Measurements from ENCODE around the gene CNTN2. TPM values are rescaled to one million over a fixed set of nuclear protein-coding genes. Genes with fewer than 3 reads are reported as not detected.

The CNTN2 gene
- total and polyA plus RNA-seq, 2 experiments from 2014 or later = 9.7 TPM; not detected in 1

- Histone ChIP-seq H4K20me1 (ENCODE audit: insufficient read depth, poor library complexity, severe bottlenecking) (no peaks in the 10 kb centered on the region), H3K27me3 (peaks cover 27% of the 10 kb centered on the region), H3K79me2 (no peaks in the 10 kb centered on the region), H3K4me1 (ENCODE audit: insufficient read depth) (no peaks in the 10 kb centered on the region), H2AFZ (no peak overlapping the region), H3K27ac (no peak overlapping the region), H3K9me3 (ENCODE audit: low read depth) (no peaks in the 10 kb centered on the region), H3K4me2 (no peak overlapping the region), H3K9me2 (replicated peaks; ENCODE audit: insufficient read depth) (no peaks in the 10 kb centered on the region), H3K4me3 (no peak overlapping the region), H3K36me3 (replicated peaks; ENCODE audit: insufficient read depth, low read depth) (no peaks in the 10 kb centered on the region)
- WGBS (ENCODE audit: low lambda C conversion rate, missing lambda C conversion rate) = 88% methylated on average over 9 of the region's 9 CpGs
- DNase-seq (ENCODE audit: low spot score) = no peak
- TF ChIP-seq EZH2 (IDR thresholded peaks at IDR 0.05; ENCODE audit: borderline replicate concordance) (no peak), CTCF (IDR thresholded peaks at IDR 0.05; ENCODE audit: poor library complexity) (no peak), EZH2phosphoT487 (IDR thresholded peaks at IDR 0.05; ENCODE audit: low read depth, severe bottlenecking, unreplicated experiment) (no peak)
Measured at GRCh38 chr1:205037539-205037938, 5.5 kb upstream of the CNTN2 start.

GRCh38 chr1:205038132-205038786 is 4.8 kb upstream of the CNTN2 start:
- WGBS (ENCODE audit: low lambda C conversion rate, missing lambda C conversion rate) = 83% methylated on average over 6 of the region's 6 CpGs
- Histone ChIP-seq H3K9me3 (ENCODE audit: low read depth) (no peaks in the 10 kb centered on the region), H3K4me3 (no peak overlapping the region), H4K20me1 (ENCODE audit: insufficient read depth, poor library complexity, severe bottlenecking) (no peaks in the 10 kb centered on the region), H3K27me3 (peaks cover 31% of the 10 kb centered on the region), H3K9me2 (replicated peaks; ENCODE audit: insufficient read depth) (no peaks in the 10 kb centered on the region), H3K27ac (no peak overlapping the region), H2AFZ (no peak overlapping the region), H3K79me2 (no peaks in the 10 kb centered on the region), H3K4me2 (no peak overlapping the region), H3K4me1 (ENCODE audit: insufficient read depth) (no peaks in the 10 kb centered on the region), H3K36me3 (replicated peaks; ENCODE audit: insufficient read depth, low read depth) (no peaks in the 10 kb centered on the region)
- DNase-seq (ENCODE audit: low spot score) = no peak
- TF ChIP-seq EZH2phosphoT487 (IDR thresholded peaks at IDR 0.05; ENCODE audit: low read depth, severe bottlenecking, unreplicated experiment) = no peak

- Histone ChIP-seq H3K36me3 (replicated peaks; ENCODE audit: insufficient read depth, low read depth) (no peaks in the 10 kb centered on the region), H3K4me3 (no peak overlapping the region), H3K9me2 (replicated peaks; ENCODE audit: insufficient read depth) (no peaks in the 10 kb centered on the region), H4K20me1 (ENCODE audit: insufficient read depth, poor library complexity, severe bottlenecking) (no peaks in the 10 kb centered on the region), H3K27me3 (peaks cover 60% of the 10 kb centered on the region), H3K9me3 (ENCODE audit: low read depth) (no peaks in the 10 kb centered on the region), H3K4me1 (ENCODE audit: insufficient read depth) (no peaks in the 10 kb centered on the region), H3K79me2 (no peaks in the 10 kb centered on the region), H2AFZ (no peak overlapping the region), H3K27ac (no peak overlapping the region), H3K4me2 (no peak overlapping the region)
- 65% methylated on average over 4 of the region's 4 CpGs for WGBS (ENCODE audit: low lambda C conversion rate, missing lambda C conversion rate)
- TF ChIP-seq CTCF (IDR thresholded peaks at IDR 0.05; ENCODE audit: poor library complexity) = no peak
- TF ChIP-seq EZH2phosphoT487 (IDR thresholded peaks at IDR 0.05; ENCODE audit: low read depth, severe bottlenecking, unreplicated experiment) = no peak
- TF ChIP-seq EZH2 (IDR thresholded peaks at IDR 0.05; ENCODE audit: borderline replicate concordance) = no peak
- no peak for DNase-seq (ENCODE audit: low spot score)
Measured at GRCh38 chr1:205041001-205041715, 1.9 kb upstream of the CNTN2 start.
